GM18517 (cell line): ENCODE measurements around the gene PALLD.

ENCODE experiments used
- ATAC-seq: cut with Tn5 transposase; IDR thresholded peaks from one replicate; pipeline ENCODE4 v1.9.1; 2021; ENCODE audit warnings: mild to moderate bottlenecking, moderate library complexity; ENCODE audit not compliant: unreplicated experiment

Gene PALLD

GRCh38 chr4:168614281-168615057 is 117.6 kb downstream of the PALLD start:
- no peak for ATAC-seq

- ATAC-seq = no peak
Measured at GRCh38 chr4:168615294-168616065, 118.6 kb downstream of the PALLD start.

- no peak for ATAC-seq
Measured at GRCh38 chr4:168618577-168619265, 121.9 kb downstream of the PALLD start.

- no peak for ATAC-seq
Measured at GRCh38 chr4:168619266-168619631, 122.4 kb downstream of the PALLD start.

GRCh38 chr4:168621806-168622589 is 125.1 kb downstream of the PALLD start:
- no peak for ATAC-seq

GRCh38 chr4:168622600-168622999 is 125.7 kb downstream of the PALLD start:
- ATAC-seq = no peak

GRCh38 chr4:168623011-168623410 is 126.2 kb downstream of the PALLD start:
- no peak for ATAC-seq

- ATAC-seq = no peak
Measured at GRCh38 chr4:168623484-168623883, 126.6 kb downstream of the PALLD start.

- ATAC-seq = no peak
Measured at GRCh38 chr4:168628251-168628650, 131.4 kb downstream of the PALLD start.

- ATAC-seq = no peak
Measured at GRCh38 chr4:168629566-168629965, 132.7 kb downstream of the PALLD start.

GRCh38 chr4:168630445-168631187 is 133.8 kb downstream of the PALLD start:
- no peak for ATAC-seq

- ATAC-seq = no peak
Measured at GRCh38 chr4:168631241-168632162, 134.7 kb downstream of the PALLD start.

GRCh38 chr4:168632301-168632725 is 135.5 kb downstream of the PALLD start:
- no peak for ATAC-seq

GRCh38 chr4:168633064-168633463 is 136.2 kb downstream of the PALLD start:
- no peak for ATAC-seq

GRCh38 chr4:168633496-168633895 is 136.6 kb downstream of the PALLD start:
- ATAC-seq = no peak

GRCh38 chr4:168634276-168634802 is 137.5 kb downstream of the PALLD start:
- ATAC-seq = no peak

- ATAC-seq = no peak
Measured at GRCh38 chr4:168636040-168636439, 139.2 kb downstream of the PALLD start.

GRCh38 chr4:168636506-168637196 is 139.8 kb downstream of the PALLD start:
- no peak for ATAC-seq
